ENCODE measurements around the gene LACC1.
A peak's percentile ranks its signal among the peaks of the same experiment; 100 is the strongest.

The LACC1 gene

GRCh38 chr13:43934273-43934672, 54.6 kb downstream of the LACC1 start:
- Histone ChIP-seq H3K9ac (ENCODE audit: low read length) (no peak overlapping the region), H3K36me3 (ENCODE audit: control insufficient read depth, insufficient read depth, low read length) (no peaks in the 10 kb centered on the region), H3K4me1 (ENCODE audit: control insufficient read depth, insufficient read depth, low read length) (peaks cover 16% of the 10 kb centered on the region), H3K27me3 (ENCODE audit: control insufficient read depth, insufficient read depth, low read length) (no peaks in the 10 kb centered on the region), H3K27ac (ENCODE audit: low read depth, low read length) (no peak overlapping the region), H3K4me3 (ENCODE audit: low read length) (no peak overlapping the region)

- Histone ChIP-seq H3K27me3 (ENCODE audit: control insufficient read depth, insufficient read depth, low read length) (no peaks in the 10 kb centered on the region), H3K36me3 (ENCODE audit: control insufficient read depth, insufficient read depth, low read length) (no peaks in the 10 kb centered on the region), H3K27ac (ENCODE audit: low read depth, low read length) (no peak overlapping the region), H3K4me1 (ENCODE audit: control insufficient read depth, insufficient read depth, low read length) (peaks cover 18% of the 10 kb centered on the region), H3K4me3 (ENCODE audit: low read length) (no peak overlapping the region), H3K9ac (ENCODE audit: low read length) (no peak overlapping the region)
These were observed 56.2 kb downstream of the LACC1 start for GRCh38 chr13:43935878-43936277.

DNA sequence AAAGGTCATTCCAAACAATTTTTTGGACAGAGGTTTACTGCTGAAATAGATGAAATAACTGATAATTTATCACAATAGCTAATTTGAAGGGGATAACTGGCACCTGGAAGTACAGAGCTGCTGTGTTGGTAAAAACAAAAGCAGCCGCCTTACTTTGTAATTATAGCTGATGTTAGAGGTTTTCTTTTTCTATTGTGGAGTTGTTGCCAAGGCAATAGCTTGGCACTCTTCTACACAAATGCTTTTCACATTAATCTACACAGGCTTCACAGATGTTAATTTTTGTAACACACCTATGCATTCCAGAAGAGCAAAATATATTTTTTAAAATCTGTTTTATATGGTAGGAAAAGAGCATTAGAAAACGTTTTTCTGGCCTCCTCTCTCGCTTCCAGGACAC, 56.9 kb downstream of the LACC1 start:
- no peaks in the 10 kb centered on the region for H3K27me3 ChIP-seq (ENCODE audit: control insufficient read depth, insufficient read depth, low read length)
- H3K27ac ChIP-seq (ENCODE audit: low read depth, low read length), result no peak overlapping the region

DNA sequence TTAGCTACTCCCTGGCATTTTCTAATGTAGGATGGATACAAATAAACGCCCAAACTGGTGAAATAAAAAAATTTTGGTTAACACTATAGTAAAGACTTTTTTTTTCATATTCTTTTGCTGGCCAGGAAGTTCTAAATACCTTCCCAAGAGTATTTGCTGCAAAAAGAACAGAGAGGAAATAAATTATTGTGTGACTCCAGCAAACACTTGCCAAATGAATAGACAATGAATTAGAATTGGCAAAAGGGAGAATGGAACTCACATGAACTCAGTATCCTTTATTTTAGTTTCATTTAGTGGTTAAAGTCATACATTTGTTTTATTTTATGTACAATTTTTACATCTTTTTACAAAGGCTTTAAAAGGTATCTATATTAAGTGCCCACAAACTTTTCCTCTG, 58.1 kb downstream of the LACC1 start:
- H3K36me3 ChIP-seq (ENCODE audit: control insufficient read depth, insufficient read depth, low read length), result no peaks in the 10 kb centered on the region
- H3K27ac ChIP-seq (ENCODE audit: low read depth, low read length), result no peak overlapping the region
- H3K27me3 ChIP-seq (ENCODE audit: control insufficient read depth, insufficient read depth, low read length), result no peaks in the 10 kb centered on the region
- H3K4me1 ChIP-seq (ENCODE audit: control insufficient read depth, insufficient read depth, low read length), result peaks cover 18% of the 10 kb centered on the region
- H3K9ac ChIP-seq (ENCODE audit: low read length), result no peak overlapping the region
- no peak overlapping the region for H3K4me3 ChIP-seq (ENCODE audit: low read length)

More for the DNA sequence above, 56.9 kb downstream of the LACC1 start:
- no peaks in the 10 kb centered on the region for H3K36me3 ChIP-seq (ENCODE audit: control insufficient read depth, insufficient read depth, low read length)
- no peak overlapping the region for H3K4me3 ChIP-seq (ENCODE audit: low read length)
- peaks cover 18% of the 10 kb centered on the region for H3K4me1 ChIP-seq (ENCODE audit: control insufficient read depth, insufficient read depth, low read length)
- no peak overlapping the region for H3K9ac ChIP-seq (ENCODE audit: low read length)

DNA sequence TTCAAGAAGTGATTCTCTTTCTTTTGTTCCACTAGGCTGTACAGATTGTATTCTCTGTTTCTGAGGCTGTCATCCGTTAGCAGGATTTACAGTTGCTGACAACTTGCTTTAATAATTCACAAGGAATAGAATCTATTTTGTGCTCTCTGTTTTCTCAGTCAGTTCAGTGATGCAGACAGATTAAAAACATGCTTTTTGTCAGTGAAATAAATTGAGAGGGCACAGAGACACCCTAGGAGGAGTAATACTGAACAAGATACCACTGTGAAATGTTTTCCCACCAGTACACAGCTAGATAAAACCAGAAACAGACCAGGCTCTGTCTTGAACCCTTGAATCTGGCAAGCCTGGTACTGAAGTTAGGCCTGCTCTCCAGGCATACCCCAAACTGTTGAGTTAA, 58.7 kb downstream of the LACC1 start:
- Histone ChIP-seq H3K4me3 (ENCODE audit: low read length) (no peak overlapping the region), H3K27me3 (ENCODE audit: control insufficient read depth, insufficient read depth, low read length) (no peaks in the 10 kb centered on the region), H3K4me1 (ENCODE audit: control insufficient read depth, insufficient read depth, low read length) (peaks cover 18% of the 10 kb centered on the region), H3K36me3 (ENCODE audit: control insufficient read depth, insufficient read depth, low read length) (no peaks in the 10 kb centered on the region), H3K27ac (ENCODE audit: low read depth, low read length) (no peak overlapping the region), H3K9ac (ENCODE audit: low read length) (no peak overlapping the region)

DNA sequence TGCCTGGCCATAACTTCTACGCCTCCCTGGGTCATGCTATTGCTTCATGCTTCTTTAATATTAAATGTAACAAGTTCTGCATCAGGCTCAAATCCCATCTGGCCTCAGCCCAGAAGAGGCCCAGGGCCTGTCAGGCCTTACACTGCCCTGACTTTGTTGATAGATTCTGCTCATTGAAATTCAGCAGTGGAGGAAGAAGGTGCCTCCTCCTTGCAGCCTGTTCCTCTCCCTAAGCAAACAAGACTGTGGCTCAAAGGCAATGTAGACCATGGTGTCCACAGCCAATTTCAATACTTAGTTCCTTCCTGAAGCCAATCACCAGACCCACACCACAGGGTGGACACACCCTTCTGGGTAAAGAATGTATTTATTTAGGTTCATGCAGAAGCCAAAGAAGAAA, 59.4 kb downstream of the LACC1 start:
- no peaks in the 10 kb centered on the region for H3K27me3 ChIP-seq (ENCODE audit: control insufficient read depth, insufficient read depth, low read length)
- H3K4me3 ChIP-seq (ENCODE audit: low read length), result no peak overlapping the region
- H3K9ac ChIP-seq (ENCODE audit: low read length), result no peak overlapping the region
- peaks cover 18% of the 10 kb centered on the region for H3K4me1 ChIP-seq (ENCODE audit: control insufficient read depth, insufficient read depth, low read length)
- peak overlapping the region; percentile 30 for H3K27ac ChIP-seq (ENCODE audit: low read depth, low read length)
- no peaks in the 10 kb centered on the region for H3K36me3 ChIP-seq (ENCODE audit: control insufficient read depth, insufficient read depth, low read length)

- Histone ChIP-seq H3K27ac (ENCODE audit: low read depth, low read length) (no peak overlapping the region), H3K4me3 (ENCODE audit: low read length) (no peak overlapping the region), H3K4me1 (ENCODE audit: control insufficient read depth, insufficient read depth, low read length) (peaks cover 11% of the 10 kb centered on the region), H3K36me3 (ENCODE audit: control insufficient read depth, insufficient read depth, low read length) (no peaks in the 10 kb centered on the region), H3K27me3 (ENCODE audit: control insufficient read depth, insufficient read depth, low read length) (no peaks in the 10 kb centered on the region), H3K9ac (ENCODE audit: low read length) (no peak overlapping the region)
These were observed 62.6 kb downstream of the LACC1 start for GRCh38 chr13:43942286-43942685.
